ENCODE measurements around the gene PSG3. TPM values are rescaled to one million over a fixed set of nuclear protein-coding genes. Genes with fewer than 3 reads are reported as not detected.
"Not testable (repeated sequence)": the region's sequence is repeated elsewhere in the genome, so short reads cannot be mapped to it uniquely, and the experiment has no call there.

Gene PSG3
- total RNA-seq, 1 experiment from 2014 or later: 64.4 TPM

DNA sequence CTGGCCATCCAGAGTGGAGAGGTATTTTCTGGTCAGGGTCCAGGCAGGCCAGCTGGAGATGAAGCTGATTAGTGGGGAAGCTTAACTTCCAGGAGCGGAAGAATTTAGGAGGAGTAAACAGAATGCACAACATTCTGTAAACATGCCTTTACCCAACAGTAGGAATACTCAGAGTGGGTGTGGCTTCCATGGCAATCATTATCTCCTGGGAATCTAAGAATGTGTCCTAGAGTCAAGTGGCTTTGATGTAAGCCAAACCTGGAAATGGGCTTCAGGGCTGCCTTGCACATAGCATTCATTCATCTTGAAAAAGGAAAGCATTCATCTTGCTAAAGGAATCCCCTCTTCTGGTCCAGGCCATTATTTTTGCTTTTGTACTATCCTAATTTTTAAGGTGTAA lies 29.3 kb downstream of the PSG3 start:
- in situ Hi-C loops (cut with HindIII; ENCODE audit: low sequenced_read_pairs); DNase-seq (ENCODE audit: low spot score): not testable (repeated sequence)

DNA sequence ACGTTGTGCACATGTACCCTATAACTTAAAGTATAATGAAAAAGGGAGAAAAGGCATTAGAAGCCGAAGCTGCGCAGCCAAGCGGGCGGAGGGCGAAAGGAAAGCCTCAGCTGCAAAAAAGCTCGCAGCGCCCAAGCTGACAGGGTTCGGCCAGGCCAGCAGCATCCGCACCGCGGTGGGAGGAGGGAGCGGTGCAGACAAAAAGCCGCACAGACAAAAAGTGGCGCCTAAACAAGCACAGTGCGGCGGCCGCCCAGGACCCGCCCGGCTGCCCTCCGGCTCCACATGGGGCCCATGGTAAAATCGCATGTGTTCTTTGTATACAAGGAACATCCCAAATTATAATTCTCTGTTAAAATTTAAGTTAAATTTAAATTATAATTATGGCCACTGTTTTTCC lies 42.4 kb downstream of the PSG3 start:
- no peak for DNase-seq (ENCODE audit: low spot score)
- in situ Hi-C loops (cut with HindIII; ENCODE audit: low sequenced_read_pairs): no loop called here

DNA sequence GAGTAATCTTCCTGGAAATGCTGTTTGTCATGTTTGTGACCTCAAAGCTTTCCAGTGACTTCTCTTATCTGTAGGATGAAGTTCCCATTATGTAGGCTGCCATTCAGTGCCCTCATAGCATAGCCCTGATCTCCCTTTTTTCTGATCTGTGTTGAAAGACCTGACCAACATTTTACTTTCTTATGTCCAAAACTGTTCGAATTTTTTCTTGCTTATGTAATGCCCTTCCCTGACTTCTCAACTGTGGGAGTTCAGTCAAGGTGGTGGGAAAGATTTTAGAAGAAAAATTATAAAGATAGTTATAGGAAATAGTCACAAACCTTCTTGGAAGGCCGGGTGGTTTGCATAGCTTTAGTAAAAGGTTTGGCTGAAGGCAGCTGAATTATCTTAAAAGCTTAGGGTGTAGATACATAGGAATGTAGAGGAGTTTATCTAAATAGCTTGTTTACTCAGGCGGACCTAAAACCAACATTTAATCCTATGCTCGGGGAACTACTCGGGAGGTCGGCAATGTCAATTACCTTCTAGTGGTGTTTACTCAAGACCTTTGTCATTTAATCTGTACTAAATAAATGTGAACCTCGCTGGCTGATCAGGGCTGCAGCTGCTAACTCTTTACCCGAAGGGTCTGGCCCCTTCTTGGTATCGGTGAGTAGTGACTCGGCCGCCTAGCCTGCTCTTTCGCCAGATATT lies 44.3 kb downstream of the PSG3 start:
- in situ Hi-C loops (cut with HindIII; ENCODE audit: low sequenced_read_pairs): no loop called here
- peak; percentile 26 for DNase-seq (ENCODE audit: low spot score)

DNA sequence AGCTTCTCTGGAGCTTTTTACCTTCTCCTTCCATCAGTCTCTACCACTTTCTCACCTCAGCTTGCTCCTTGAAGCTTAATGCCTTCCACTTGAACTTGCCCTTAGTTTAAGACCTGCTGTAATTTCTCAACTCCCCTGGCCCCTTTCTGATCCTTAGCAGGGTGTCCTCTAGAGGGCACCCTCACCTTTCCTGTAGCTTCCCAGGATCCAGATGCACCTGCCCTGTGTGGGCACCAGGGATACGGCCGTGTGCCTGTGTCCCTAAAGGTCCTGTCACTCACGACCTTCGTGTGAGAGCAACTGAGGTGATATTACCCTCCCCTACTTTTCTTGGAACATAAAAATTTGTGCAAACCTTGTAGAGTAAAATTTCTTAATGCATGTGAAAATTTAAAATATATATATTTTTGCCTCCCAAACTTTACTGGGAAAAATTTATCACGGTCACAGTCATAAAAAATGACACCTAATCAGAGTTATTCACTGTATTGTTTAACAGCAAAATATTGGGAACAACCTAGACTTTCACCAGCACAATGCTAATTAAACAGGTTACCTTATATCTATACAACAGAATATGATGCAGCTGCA lies 46.4 kb downstream of the PSG3 start:
- in situ Hi-C loops (cut with HindIII; ENCODE audit: low sequenced_read_pairs): no loop called here

DNA sequence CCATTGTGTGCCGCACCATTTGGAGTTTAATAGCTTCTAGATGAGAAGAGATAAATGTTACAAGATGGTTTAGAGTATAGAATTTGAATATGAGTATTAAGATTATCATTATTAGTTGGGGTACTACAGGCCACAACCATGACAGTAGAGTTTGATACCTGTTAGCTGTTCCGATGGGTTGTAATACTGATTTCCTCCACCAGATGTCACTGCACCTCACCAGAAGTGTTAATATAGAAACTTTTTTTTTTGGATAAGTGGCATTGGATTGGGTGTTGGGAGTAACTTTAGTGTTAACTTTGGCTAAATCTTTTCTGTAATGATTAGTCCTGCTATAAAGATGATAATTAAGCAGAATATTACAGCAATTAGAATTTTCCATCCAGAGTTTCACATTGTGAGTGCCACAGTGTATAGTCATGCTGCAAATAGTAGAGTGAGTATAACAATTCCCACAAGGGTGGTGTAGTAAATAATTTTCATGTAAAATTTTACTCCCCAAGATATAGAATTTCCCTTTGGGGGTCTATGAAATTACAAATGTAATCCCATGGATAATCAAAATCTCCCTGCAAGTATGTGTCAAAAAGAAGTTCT lies 56.3 kb downstream of the PSG3 start:
- in situ Hi-C loops (cut with HindIII; ENCODE audit: low sequenced_read_pairs): no loop called here
- DNase-seq (ENCODE audit: low spot score): no peak

More for the DNA sequence above, 46.4 kb downstream of the PSG3 start:
- DNase-seq (ENCODE audit: low spot score): peak; percentile 40

DNA sequence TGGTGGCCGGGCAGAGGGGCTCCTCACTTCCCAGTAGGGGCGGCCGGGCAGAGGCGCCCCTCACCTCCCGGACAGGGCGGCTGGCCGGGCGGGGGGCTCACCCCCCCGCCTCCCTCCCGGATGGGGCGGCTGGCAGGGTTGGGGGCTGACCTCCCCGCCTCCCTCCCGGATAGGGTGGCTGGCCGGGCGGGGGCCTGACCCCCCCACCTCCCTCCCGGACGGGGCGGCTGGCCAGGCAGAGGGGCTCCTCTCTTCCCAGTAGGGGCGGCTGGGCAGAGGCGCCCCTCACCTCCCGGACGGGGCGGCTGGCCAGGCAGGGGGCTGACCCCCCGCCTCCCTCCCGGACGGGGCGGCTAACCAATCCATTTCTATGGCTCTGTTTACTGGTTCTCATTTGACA lies 64.0 kb downstream of the PSG3 start:
- in situ Hi-C loops (cut with HindIII; ENCODE audit: low sequenced_read_pairs): not testable (repeated sequence)

DNA sequence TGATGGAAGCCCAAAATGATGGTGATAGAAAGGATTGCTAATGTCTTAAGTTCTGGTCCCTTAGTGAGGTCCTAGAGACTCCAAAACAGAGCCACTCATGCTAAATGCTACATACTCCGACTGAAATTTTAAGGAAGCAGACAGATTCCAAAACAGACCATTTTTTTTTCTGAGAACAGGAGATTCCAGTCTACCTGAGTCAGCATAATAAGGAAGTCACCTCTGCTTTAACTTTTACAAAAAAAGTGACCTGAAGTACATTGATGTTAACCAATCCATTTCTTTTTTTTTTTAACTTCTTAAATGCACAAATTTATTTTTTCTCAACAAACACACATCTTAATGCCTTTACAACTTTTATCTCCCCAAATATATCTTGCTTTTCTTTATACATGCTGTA lies 65.7 kb downstream of the PSG3 start:
- in situ Hi-C loops (cut with HindIII; ENCODE audit: low sequenced_read_pairs); DNase-seq (ENCODE audit: low spot score): not testable (repeated sequence)

More for the DNA sequence above, 64.0 kb downstream of the PSG3 start:
- DNase-seq (ENCODE audit: low spot score): not testable (repeated sequence)

Other genes starting within 250 kb of the PSG3 start
- 0.31 and 1.3 TPM in 2 replicates for gene CEACAM1, start 212.0 kb downstream of the PSG3 start, total RNA-seq (2014; rRNA removed; shearing (Covaris generic))
- 0.61 and 2.7 TPM in 2 replicates for gene CEACAM8, start 145.6 kb downstream of the PSG3 start, total RNA-seq (2014; rRNA removed; shearing (Covaris generic))
- 128 and 149 TPM in 2 replicates for gene PSG8, start 25.2 kb upstream of the PSG3 start, total RNA-seq (2014; rRNA removed; shearing (Covaris generic))
- gene PSG1, start 139.2 kb upstream of the PSG3 start, total RNA-seq (2014; rRNA removed; shearing (Covaris generic)): 15.0 and 27.1 TPM in 2 replicates
- gene PSG6, start 177.4 kb upstream of the PSG3 start, total RNA-seq (2014; rRNA removed; shearing (Covaris generic)): 6.1 and 20.4 TPM in 2 replicates
- gene PSG7, start 196.7 kb upstream of the PSG3 start, total RNA-seq (2014; rRNA removed; shearing (Covaris generic)): 31.0 and 50.0 TPM in 2 replicates